HCT116 (cell line): ENCODE results near the gene CHN1. TPM values are rescaled to one million over a fixed set of nuclear protein-coding genes. Genes with fewer than 3 reads are reported as not detected.

Source experiments
- ATAC-seq: fragments of 200-7000 bp; cut with Tn5 transposase; 2 replicates; pipeline ENCODE4 v1.9.1; 2020; ENCODE audit warnings: mild to moderate bottlenecking, moderate library complexity
- BruUV-seq: library from RNA; stranded (reverse); fragments of 400-500 nt; replicated peaks from 2 replicates; lab custom pipeline; 2021; lab: Mats Ljungman, UMichigan
- CTCF ChIA-PET: fragments of 300-600 bp; sonication (Branson Sonifier 250); formaldehyde crosslinking; loops from one replicate; lab custom pipeline; 2021; ENCODE audit warnings: antibody characterized with exemption; lab: Charles Lee
- POLR2A ChIA-PET: fragments of 300-600, 350-600 bp; sonication (Branson Sonifier 250); formaldehyde crosslinking; loops from one replicate; lab custom pipeline; 2021; ENCODE audit warnings: antibody characterized with exemption; lab: Charles Lee
- RAD21 ChIA-PET, 2 experiments: fragments of 300-600 bp; sonication (Branson Sonifier 250); formaldehyde crosslinking; loops; one replicate each; lab custom pipeline; 2023; ENCODE audit warnings: low total read pairs in 2 of 2; ENCODE audit not compliant: uncharacterized antibody in 2 of 2, unreplicated experiment in 2 of 2, low non-redundant PET in 1 of 2; lab: Charles Lee
- DNase-seq: peaks from one replicate; pipeline ENCODE4 v3.0.0-alpha.2; 2010; ENCODE audit warnings: low read depth, low spot score
- H2AFZ ChIP-seq: fragments of 200-600 bp; shearing (Covaris generic), sonication (generic); 2 replicates; pipeline ENCODE4 v1.6.1; 2017; ENCODE audit warnings: low read depth, mixed run types, mixed read lengths, antibody characterized with exemption, low read length; ENCODE audit not compliant: poor library complexity, severe bottlenecking
- H3K27ac ChIP-seq: 2 replicates; pipeline ENCODE4 v1.5.1; 2012; ENCODE audit warnings: low read depth, low read length
- H3K27me3 ChIP-seq: fragments of 200-600 bp; sonication (generic); 2 replicates; pipeline ENCODE4 v1.6.1; 2016; ENCODE audit warnings: mixed run types, low read length, mixed read lengths; ENCODE audit not compliant: insufficient read depth
- H3K36me3 ChIP-seq, 2 experiments: fragments of 200-500 bp in 1 of 2; fragments of 200-600 bp in 1 of 2; sonication (Bioruptor generic) in 1 of 2; sonication (generic) in 1 of 2; 2 replicates each; pipeline versions ENCODE4 v1.5.1 to v1.6.1; 2014 to 2016; ENCODE audit warnings: low read length in 2 of 2, inconsistent platforms in 1 of 2, mixed read lengths in 1 of 2, mixed run types in 1 of 2; ENCODE audit not compliant: insufficient read depth in 2 of 2, control insufficient read depth in 1 of 2
- H3K4me1 ChIP-seq, 2 experiments: fragments of 200-600 bp in 1 of 2; sonication (generic) in 1 of 2; 2 replicates each; pipeline versions ENCODE4 v1.5.1 to v1.6.1; 2012 to 2017; ENCODE audit warnings: low read length in 2 of 2, inconsistent platforms in 1 of 2, mild to moderate bottlenecking in 1 of 2, mixed read lengths in 1 of 2, mixed run types in 1 of 2, moderate library complexity in 1 of 2; ENCODE audit not compliant: insufficient read depth in 2 of 2, control insufficient read depth in 1 of 2
- H3K4me2 ChIP-seq: fragments of 200-600 bp; sonication (generic); 2 replicates; pipeline ENCODE4 v1.6.1; 2017; ENCODE audit warnings: mixed run types, low read length, mixed read lengths
- H3K4me3 ChIP-seq, 2 experiments: fragments of 200-600 bp in 1 of 2; sonication (generic) in 1 of 2; replicated peaks in 1 of 2; 2 replicates each; pipeline ENCODE4 v1.5.1; 2011 to 2016; ENCODE audit warnings: low read length in 2 of 2, control low read depth in 1 of 2, low read depth in 1 of 2, mild to moderate bottlenecking in 1 of 2, mixed read lengths in 1 of 2, mixed run types in 1 of 2
- H3K79me2 ChIP-seq: fragments of 200-600 bp; sonication (generic); 2 replicates; pipeline ENCODE4 v1.6.1; 2017; ENCODE audit warnings: mild to moderate bottlenecking, mixed run types, low read length, moderate library complexity, mixed read lengths; ENCODE audit not compliant: insufficient read depth
- H3K9ac ChIP-seq: fragments of 200-600 bp; sonication (generic); 2 replicates; pipeline ENCODE4 v1.6.1; 2016; ENCODE audit warnings: low read length, mixed read lengths
- H3K9me2 ChIP-seq: fragments of 200-600 bp; sonication (generic), shearing (Covaris generic); 2 replicates; pipeline ENCODE4 v1.6.1; 2017; ENCODE audit warnings: mixed run types, mild to moderate bottlenecking, moderate library complexity; ENCODE audit not compliant: insufficient read depth
- H3K9me3 ChIP-seq, 2 experiments: fragments of 200-500 bp in 1 of 2; fragments of 200-600 bp in 1 of 2; sonication (Bioruptor generic) in 1 of 2; sonication (generic) in 1 of 2; 2 replicates each; pipeline ENCODE4 v1.6.1; 2014 to 2017; ENCODE audit warnings: low read length in 2 of 2, mixed read lengths in 2 of 2, inconsistent platforms in 1 of 2, low read depth in 1 of 2, mild to moderate bottlenecking in 1 of 2, mixed run types in 1 of 2, moderate library complexity in 1 of 2; ENCODE audit not compliant: control insufficient read depth in 1 of 2, insufficient read depth in 1 of 2
- H4K20me1 ChIP-seq: fragments of 200-600 bp; sonication (generic), shearing (Covaris generic); 2 replicates; pipeline ENCODE4 v1.6.1; 2017; ENCODE audit warnings: mixed run types, mild to moderate bottlenecking, moderate library complexity; ENCODE audit not compliant: insufficient read depth
- ATF3 ChIP-seq: IDR thresholded peaks from 2 replicates; pipeline ENCODE4 v1.6.1; 2012
- CBX3 ChIP-seq: IDR thresholded peaks from 2 replicates; pipeline ENCODE4 v1.6.1; 2012; ENCODE audit warnings: low read depth
- EGR1 ChIP-seq: IDR thresholded peaks from 2 replicates; pipeline ENCODE4 v1.6.1; 2012; ENCODE audit warnings: low read depth
- ELF1 ChIP-seq: IDR thresholded peaks from 2 replicates; pipeline ENCODE4 v1.6.1; 2012; ENCODE audit warnings: low read depth, borderline replicate concordance
- EZH2phosphoT487 ChIP-seq: fragments of 200-600 bp; IDR thresholded peaks from 2 replicates; pipeline ENCODE4 v1.6.1; 2018; ENCODE audit warnings: antibody characterized with exemption, borderline replicate concordance
- FOSL1 ChIP-seq: IDR thresholded peaks from 2 replicates; pipeline ENCODE4 v1.6.1; 2012; ENCODE audit warnings: low read depth
- MAX ChIP-seq: IDR thresholded peaks from 2 replicates; pipeline ENCODE4 v1.6.1; 2012
- SIN3A ChIP-seq: IDR thresholded peaks from 2 replicates; pipeline ENCODE4 v1.6.1; 2012; ENCODE audit warnings: low read depth
- TCF7L2 ChIP-seq: IDR thresholded peaks from 2 replicates; pipeline ENCODE4 v1.7.0; 2011; ENCODE audit warnings: borderline replicate concordance, inconsistent platforms; ENCODE audit not compliant: insufficient read depth, insufficient read length; ENCODE audit errors: extremely low read depth
- ZBTB33 ChIP-seq: IDR thresholded peaks from 2 replicates; pipeline ENCODE4 v1.6.1; 2011; ENCODE audit warnings: mild to moderate bottlenecking, low read length, moderate library complexity; ENCODE audit not compliant: insufficient replicate concordance; ENCODE audit errors: extremely low read depth
- ZFX ChIP-seq: fragments of 450-650 bp; IDR thresholded peaks from 2 replicates; pipeline ENCODE4 v1.6.1; 2017
- ZNF274 ChIP-seq: fragments of 200-500 bp; sonication (Bioruptor generic); IDR thresholded peaks from 2 replicates; pipeline ENCODE4 v1.6.1; 2014; ENCODE audit warnings: mild to moderate bottlenecking, low read depth, low read length, inconsistent platforms
- intact Hi-C: fragments of 100-400 bp; cut with micrococcal nuclease; formaldehyde crosslinking; loops from 2 replicates; pipeline ENCODE4 v1.10.0; 2022
- total RNA-seq: library from RNA; stranded (reverse); gene quantifications from one replicate; pipeline ENCODE4 v1.2.1, GENCODE V29; 2021; ENCODE audit not compliant: unreplicated experiment

CHN1 gene
- total RNA-seq, 1 experiment from 2014 or later = 3.6 TPM

GRCh38 chr2:174777347-174778084, 227.7 kb downstream of the CHN1 start:
- no peaks in the 10 kb centered on the region for H4K20me1 ChIP-seq
- peaks cover 0 to 7% of the 10 kb centered on the region in 2 experiments; a peak in 1 of 4 replicates for H3K4me1 ChIP-seq
- no peaks in the 10 kb centered on the region for H3K9me3 ChIP-seq
- intact Hi-C loops = no loop called here
- CTCF ChIA-PET = no interaction called here
- POLR2A ChIA-PET = no interaction called here
- RAD21 ChIA-PET = no interaction called here
- no peak overlapping the region for H3K27ac ChIP-seq
- no peak for TF ChIP-seq ELF1
- TF ChIP-seq EZH2phosphoT487 = no peak
- no peak for TF ChIP-seq ZBTB33
- no peaks in the 10 kb centered on the region for H3K79me2 ChIP-seq
- DNase-seq (no peak), ATAC-seq (no peak)
- H3K27me3 ChIP-seq = no peaks in the 10 kb centered on the region
- no peak overlapping the region for H3K4me2 ChIP-seq
- H3K4me3 ChIP-seq = no peak overlapping the region
- no peak overlapping the region for H2AFZ ChIP-seq
- H3K9me2 ChIP-seq = no peaks in the 10 kb centered on the region
- H3K36me3 ChIP-seq = no peaks in the 10 kb centered on the region
- H3K9ac ChIP-seq = no peak overlapping the region
- BruUV-seq = no TSS peak

- Histone ChIP-seq H2AFZ (no peak overlapping the region), H3K27me3 (no peaks in the 10 kb centered on the region), H3K4me2 (no peak overlapping the region), H3K4me3 (no peak overlapping the region), H3K9me3 (no peaks in the 10 kb centered on the region), H3K9ac (no peak overlapping the region), H3K9me2 (no peaks in the 10 kb centered on the region), H4K20me1 (no peaks in the 10 kb centered on the region), H3K27ac (no peak overlapping the region), H3K4me1 (peaks cover 0 to 10% of the 10 kb centered on the region in 2 experiments; a peak in 2 of 4 replicates), H3K36me3 (no peaks in the 10 kb centered on the region), H3K79me2 (no peaks in the 10 kb centered on the region)
- DNase-seq (no peak), ATAC-seq (no peak)
- ChIA-PET CTCF (interaction anchor here (1.0 to 1.1 kb wide), 2 partner anchors 28 to 196 kb away, joined by 3 to 4 read pairs; no protein-coding TSS in a partner anchor), POLR2A (no interaction called here), RAD21 (no interaction called here)
- intact Hi-C loops = no loop called here
- TF ChIP-seq CBX3 (no peak), ATF3 (no peak), TCF7L2 (no peak), SIN3A (no peak), MAX (no peak), EGR1 (no peak), FOSL1 (no peak), ZNF274 (no peak), ZFX (no peak)
- BruUV-seq = no TSS peak
Observed at GRCh38 chr2:174776675-174777074, 228.5 kb downstream of the CHN1 start.
